Neural cell (in vitro differentiated cells): ENCODE results near the gene FTL. TPM values are rescaled to one million over a fixed set of nuclear protein-coding genes. Genes with fewer than 3 reads are reported as not detected.

Experiments used
- H2AFZ ChIP-seq: fragments of 200-600, 300-800 bp; sonication (generic), shearing (Covaris generic); 2 replicates; pipeline ENCODE4 v1.6.0; 2014; ENCODE audit warnings: low read depth, mild to moderate bottlenecking, antibody characterized with exemption, low read length, moderate library complexity
- H3F3A ChIP-seq: fragments of 200-600 bp; shearing (Covaris generic); 2 replicates; pipeline ENCODE4 v1.6.1; 2016; ENCODE audit warnings: mild to moderate bottlenecking, moderate library complexity, mixed read lengths, antibody characterized with exemption, low read length; ENCODE audit not compliant: insufficient read depth, poor library complexity, severe bottlenecking
- H3K27ac ChIP-seq: fragments of 200-600, 300-800 bp; sonication (generic), shearing (Covaris generic); 2 replicates; pipeline ENCODE4 v1.5.1; 2014; ENCODE audit warnings: mild to moderate bottlenecking, low read length, moderate library complexity
- H3K27me3 ChIP-seq: fragments of 300-800, 200-600 bp; sonication (generic), shearing (Covaris generic); 2 replicates; pipeline ENCODE4 v1.6.0; 2014; ENCODE audit warnings: mild to moderate bottlenecking, low read depth, low read length, moderate library complexity; ENCODE audit not compliant: insufficient read depth
- H3K36me3 ChIP-seq: fragments of 300-800, 200-600 bp; sonication (generic), shearing (Covaris generic); 2 replicates; pipeline ENCODE4 v1.5.1; 2014; ENCODE audit warnings: mild to moderate bottlenecking, antibody characterized with exemption, low read length, moderate library complexity; ENCODE audit not compliant: insufficient read depth
- H3K4me2 ChIP-seq: fragments of 300-800, 200-600 bp; sonication (generic), shearing (Covaris generic); 2 replicates; pipeline ENCODE4 v1.6.0; 2014; ENCODE audit warnings: mild to moderate bottlenecking, low read length
- H3K4me3 ChIP-seq: fragments of 300-800, 200-600 bp; sonication (generic), shearing (Covaris generic); 2 replicates; pipeline ENCODE4 v1.5.1; 2014; ENCODE audit warnings: mild to moderate bottlenecking, low read length, moderate library complexity
- H3K79me2 ChIP-seq: fragments of 200-600 bp; shearing (Covaris generic); replicated peaks from 2 replicates; pipeline ENCODE4 v1.6.0; 2014; ENCODE audit warnings: mild to moderate bottlenecking, low read length, moderate library complexity; ENCODE audit not compliant: insufficient read depth
- H3K9ac ChIP-seq: fragments of 300-800, 200-600 bp; sonication (generic), shearing (Covaris generic); 2 replicates; pipeline ENCODE4 v1.6.1; 2016; ENCODE audit warnings: mild to moderate bottlenecking, low read length, mixed read lengths
- H3K9me2 ChIP-seq: fragments of 200-600 bp; shearing (Covaris generic); 2 replicates; pipeline ENCODE4 v1.6.1; 2016; ENCODE audit warnings: mild to moderate bottlenecking, low read length, mixed read lengths; ENCODE audit not compliant: insufficient read depth
- H3K9me3 ChIP-seq: fragments of 200-600, 300-800 bp; sonication (generic), shearing (Covaris generic); 2 replicates; pipeline ENCODE4 v1.6.1; 2016; ENCODE audit warnings: mild to moderate bottlenecking, mixed run types, low read length, moderate library complexity, mixed read lengths
- H4K20me1 ChIP-seq: fragments of 200-600 bp; shearing (Covaris generic); 2 replicates; pipeline ENCODE4 v1.6.1; 2016; ENCODE audit warnings: mild to moderate bottlenecking, mixed run types; ENCODE audit not compliant: insufficient read depth
- CTCF ChIP-seq: fragments of 450-650 bp; IDR thresholded peaks from 2 replicates; pipeline ENCODE4 v1.5.1; 2014; ENCODE audit warnings: antibody characterized with exemption, mild to moderate bottlenecking, moderate library complexity; ENCODE audit not compliant: poor library complexity, severe bottlenecking
- EP300 ChIP-seq: fragments of 450-650 bp; conservative IDR thresholded peaks from 2 replicates; pipeline ENCODE4 v1.6.1; 2014; ENCODE audit warnings: antibody characterized with exemption, mild to moderate bottlenecking, moderate library complexity; ENCODE audit not compliant: poor library complexity, severe bottlenecking
- EZH2 ChIP-seq: fragments of 200-600, 300-800 bp; shearing (Covaris generic), sonication (generic); IDR thresholded peaks from 2 replicates; pipeline ENCODE4 v1.6.1; 2014; ENCODE audit warnings: antibody characterized with exemption, low read length, borderline replicate concordance, mild to moderate bottlenecking; ENCODE audit not compliant: insufficient read depth, poor library complexity, severe bottlenecking
- MXI1 ChIP-seq: fragments of 450-650 bp; conservative IDR thresholded peaks from 2 replicates; pipeline ENCODE4 v1.6.1; 2014; ENCODE audit warnings: antibody characterized with exemption, mild to moderate bottlenecking; ENCODE audit not compliant: poor library complexity, severe bottlenecking
- POLR2AphosphoS5 ChIP-seq: IDR thresholded peaks from 2 replicates; pipeline ENCODE4 v1.6.1; 2012
- RAD21 ChIP-seq: fragments of 450-650 bp; conservative IDR thresholded peaks from 2 replicates; pipeline ENCODE4 v1.6.1; 2014; ENCODE audit warnings: antibody characterized with exemption, mild to moderate bottlenecking, moderate library complexity
- REST ChIP-seq: IDR thresholded peaks from 2 replicates; pipeline ENCODE4 v1.6.1; 2012; ENCODE audit warnings: borderline replicate concordance
- SMC3 ChIP-seq: fragments of 450-650 bp; conservative IDR thresholded peaks from 2 replicates; pipeline ENCODE4 v1.6.1; 2014; ENCODE audit warnings: antibody characterized with exemption, mild to moderate bottlenecking, moderate library complexity; ENCODE audit not compliant: poor library complexity
- TAF1 ChIP-seq: IDR thresholded peaks from 2 replicates; pipeline ENCODE4 v1.6.1; 2012; ENCODE audit warnings: low read depth
- polyA plus RNA-seq: library from polyadenylated mRNA; depleted of rRNA; stranded (reverse); fragments of >200 nt; gene quantifications from 2 replicates; pipeline ENCODE4 v1.2.3, GENCODE V29; 2014

FTL gene
- polyA plus RNA-seq, 1 donor from 2014 or later = 886 TPM

GRCh38 chr19:48945817-48946216 is 19.3 kb upstream of the FTL start:
- no peak overlapping the region for H2AFZ ChIP-seq
- H4K20me1 ChIP-seq = no peaks in the 10 kb centered on the region
- H3K9me2 ChIP-seq = no peaks in the 10 kb centered on the region
- H3K9me3 ChIP-seq = no peaks in the 10 kb centered on the region
- no peak overlapping the region for H3K4me3 ChIP-seq
- H3K9ac ChIP-seq = no peak overlapping the region
- H3F3A ChIP-seq = no peaks in the 10 kb centered on the region
- H3K4me2 ChIP-seq = no peak overlapping the region
- H3K79me2 ChIP-seq = no peaks in the 10 kb centered on the region
- H3K36me3 ChIP-seq = no peaks in the 10 kb centered on the region
- no peaks in the 10 kb centered on the region for H3K27me3 ChIP-seq
- TF ChIP-seq SMC3 (no peak), MXI1 (no peak), RAD21 (no peak), EZH2 (no peak), EP300 (no peak), CTCF (no peak), POLR2AphosphoS5 (no peak), TAF1 (no peak), REST (no peak)
- no peak overlapping the region for H3K27ac ChIP-seq

GRCh38 chr19:48946463-48947257 is 18.4 kb upstream of the FTL start:
- H3F3A ChIP-seq = no peaks in the 10 kb centered on the region
- no peak overlapping the region for H3K9ac ChIP-seq
- no peak overlapping the region for H3K27ac ChIP-seq
- no peaks in the 10 kb centered on the region for H3K79me2 ChIP-seq
- no peak overlapping the region for H3K4me3 ChIP-seq
- H3K36me3 ChIP-seq = no peaks in the 10 kb centered on the region
- TF ChIP-seq REST = no peak
- TF ChIP-seq RAD21 = no peak
- no peak for TF ChIP-seq SMC3
- no peak for TF ChIP-seq EZH2
- TF ChIP-seq CTCF = no peak
- TF ChIP-seq TAF1 = no peak
- H3K4me2 ChIP-seq = no peak overlapping the region
- H2AFZ ChIP-seq = no peak overlapping the region
- no peaks in the 10 kb centered on the region for H3K27me3 ChIP-seq
- no peaks in the 10 kb centered on the region for H4K20me1 ChIP-seq
- no peaks in the 10 kb centered on the region for H3K9me2 ChIP-seq
- no peaks in the 10 kb centered on the region for H3K9me3 ChIP-seq
